ENCODE results near the gene SREBF1.

GRCh38 chr17:17763136-17763535 is 73.7 kb downstream of the SREBF1 start:
- TF ChIP-seq CTCF (conservative IDR thresholded peaks at IDR 0.05; ENCODE audit: low read depth in 2 of 2): no peak
- TF ChIP-seq POLR2AphosphoS5 (IDR thresholded peaks at IDR 0.05; ENCODE audit: low read depth): no peak
